NCI-H1930 (cell line): ENCODE data around the gene VSTM4.

Source experiments
- DNase-seq, 2 experiments: peaks; one replicate each; lab custom pipeline; 2025; lab: John Stamatoyannopoulos, UW

Gene VSTM4

GRCh38 chr10:49040601-49041000 is 74.7 kb downstream of the VSTM4 start:
- no peak for DNase-seq

DNA sequence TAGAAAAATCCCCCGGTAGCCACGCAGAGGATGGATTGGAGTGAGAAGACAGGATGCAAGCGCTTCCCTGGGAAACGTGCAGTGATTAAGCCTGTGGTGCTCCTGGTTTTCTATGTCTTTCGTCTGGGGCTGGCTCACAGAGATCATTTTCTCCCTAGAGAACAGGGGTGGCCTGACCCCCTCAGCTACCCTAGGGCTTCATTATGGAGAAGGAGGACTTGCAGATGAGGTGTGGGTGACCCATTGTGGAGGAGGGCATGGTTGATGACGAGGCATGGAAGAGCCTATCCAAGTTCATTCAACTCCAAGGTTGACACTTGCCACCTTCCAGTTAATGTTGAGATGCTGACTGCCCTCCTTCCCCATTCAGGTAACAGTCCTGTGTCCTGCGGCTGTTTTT is 75.9 kb downstream of the VSTM4 start:
- DNase-seq = no peak

GRCh38 chr10:49038711-49039110 is 76.6 kb downstream of the VSTM4 start:
- DNase-seq = no peak

DNA sequence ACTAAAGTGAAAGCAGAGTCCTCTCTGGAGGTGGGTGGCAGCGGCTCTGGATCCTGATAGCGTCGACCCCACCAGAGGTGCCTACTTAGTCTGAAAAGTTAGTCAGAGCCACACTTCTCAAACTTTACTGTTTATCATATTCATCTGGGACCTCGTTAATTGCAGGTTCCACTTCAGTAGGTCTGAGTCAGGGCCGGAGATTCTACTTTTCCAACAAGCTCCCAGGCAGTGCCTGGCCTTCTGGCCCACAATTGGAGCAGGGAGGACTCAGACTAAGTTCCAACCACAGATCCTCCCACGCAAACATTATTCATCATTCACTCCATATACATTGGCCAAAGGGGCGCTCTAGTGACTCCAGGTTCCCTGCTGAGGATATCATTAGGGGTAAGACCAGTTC is 78.1 kb downstream of the VSTM4 start:
- no peak for DNase-seq

GRCh38 chr10:49036638-49037037 is 78.7 kb downstream of the VSTM4 start:
- no peak for DNase-seq

- DNase-seq = no peak
These were observed 79.4 kb downstream of the VSTM4 start for GRCh38 chr10:49035920-49036319.

DNA sequence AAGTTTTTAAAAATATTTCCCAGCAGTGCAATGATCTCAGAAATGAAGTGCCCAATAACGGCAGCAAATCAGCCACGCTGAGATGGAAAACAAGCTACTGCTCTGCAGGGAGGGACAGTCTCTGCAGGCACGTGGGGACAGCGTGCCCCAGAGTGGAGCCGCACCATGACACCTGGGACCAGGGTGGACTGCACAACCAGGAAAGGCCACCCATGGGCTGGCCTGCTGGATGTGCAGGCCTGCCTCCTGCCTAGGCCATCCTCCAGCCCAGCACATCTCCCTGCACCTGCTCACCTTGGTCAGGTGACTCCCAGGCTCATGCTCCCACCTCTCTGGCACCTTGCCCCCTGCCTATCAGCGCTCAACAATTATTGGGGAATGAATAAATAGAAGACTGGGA is 80.4 kb downstream of the VSTM4 start:
- DNase-seq = no peak

DNA sequence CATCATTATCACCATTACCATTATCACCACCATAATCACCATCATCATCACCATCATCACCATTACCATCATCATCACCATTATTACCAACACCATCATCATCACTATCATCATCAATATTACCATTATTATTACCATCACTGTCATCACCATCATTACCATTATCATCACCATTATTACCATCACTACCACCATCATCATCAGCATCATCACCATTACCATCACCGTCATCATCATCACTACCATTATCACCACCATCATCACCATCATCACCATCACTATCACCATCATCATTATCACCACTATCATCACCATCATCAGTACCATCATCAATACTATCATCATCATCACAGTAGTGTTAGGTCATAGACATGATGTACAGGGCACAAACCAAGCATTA is 81.4 kb downstream of the VSTM4 start:
- DNase-seq = no peak

DNA sequence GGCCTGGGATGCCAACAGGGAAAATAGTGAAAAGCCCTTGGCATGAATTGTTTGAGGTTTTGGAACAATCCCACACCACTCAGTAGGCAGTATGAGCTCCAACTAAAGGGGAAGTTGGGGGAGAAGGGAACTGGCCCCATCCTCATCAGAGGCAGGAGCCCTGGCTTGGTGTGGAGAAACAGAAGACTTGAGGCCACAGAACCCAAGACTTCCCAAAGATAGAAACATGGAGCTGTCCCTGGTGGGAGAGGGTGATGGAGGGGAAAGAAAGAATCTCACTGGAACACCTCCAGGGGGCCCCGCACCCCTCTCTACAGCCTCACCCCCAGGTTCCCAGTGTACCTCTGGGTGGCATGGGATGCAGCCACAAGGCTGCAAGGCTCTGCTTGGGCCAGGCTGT is 85.7 kb downstream of the VSTM4 start:
- DNase-seq = no peak

- DNase-seq = no peak
These were observed 86.7 kb downstream of the VSTM4 start for GRCh38 chr10:49028639-49029038.

- no peak for DNase-seq
These were observed 89.9 kb downstream of the VSTM4 start for GRCh38 chr10:49025347-49025983.

GRCh38 chr10:49024484-49024883 is 90.8 kb downstream of the VSTM4 start:
- no peak for DNase-seq

- no peak for DNase-seq
These were observed 91.6 kb downstream of the VSTM4 start for GRCh38 chr10:49023752-49024151.

- no peak for DNase-seq
These were observed 92.3 kb downstream of the VSTM4 start for GRCh38 chr10:49023071-49023470.

DNA sequence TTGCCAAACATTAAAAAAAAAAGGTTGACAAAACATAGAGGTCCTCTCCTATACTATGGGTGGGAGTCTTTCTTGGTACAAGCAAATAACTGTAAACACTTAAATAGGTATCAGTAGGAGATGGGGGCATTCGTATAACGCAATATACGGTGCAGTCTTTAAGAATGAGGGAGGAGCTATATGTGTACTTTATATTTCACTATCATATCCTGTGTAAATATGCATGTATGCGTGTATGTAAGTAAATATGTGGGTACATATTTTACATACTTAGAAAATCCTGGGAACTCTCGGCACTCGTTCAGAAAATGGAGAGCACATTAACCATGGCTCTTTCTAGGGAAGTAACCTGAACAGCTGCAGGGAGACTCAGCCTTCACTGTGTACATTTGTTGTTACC is 93.6 kb downstream of the VSTM4 start:
- no peak for DNase-seq

- no peak for DNase-seq
These were observed 99.6 kb downstream of the VSTM4 start for GRCh38 chr10:49015700-49016099.

GRCh38 chr10:49012603-49013002 is 102.7 kb downstream of the VSTM4 start:
- DNase-seq = no peak

GRCh38 chr10:49011756-49012155 is 103.6 kb downstream of the VSTM4 start:
- DNase-seq = no peak

DNA sequence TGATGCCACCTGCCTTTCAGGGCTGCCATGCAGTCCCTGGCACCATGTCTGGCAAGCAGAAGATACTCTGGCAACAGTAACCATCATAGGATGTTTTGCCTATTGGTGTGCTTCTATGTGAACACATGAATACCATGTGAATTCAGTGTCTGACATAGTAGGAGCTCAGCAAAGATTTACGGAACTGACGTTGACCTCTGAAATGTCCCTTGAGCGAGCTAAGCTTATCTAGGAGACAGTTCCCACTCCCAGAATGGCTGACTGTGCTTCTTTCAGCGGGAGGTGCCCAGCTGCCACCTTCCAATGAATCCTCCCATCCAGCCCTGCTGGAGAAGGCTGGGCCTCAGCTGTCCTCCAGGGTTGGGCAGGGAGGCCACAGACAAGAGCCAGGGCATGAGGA is 104.5 kb downstream of the VSTM4 start:
- DNase-seq = no peak

- DNase-seq = no peak
These were observed 105.0 kb downstream of the VSTM4 start for GRCh38 chr10:49010295-49010694.

DNA sequence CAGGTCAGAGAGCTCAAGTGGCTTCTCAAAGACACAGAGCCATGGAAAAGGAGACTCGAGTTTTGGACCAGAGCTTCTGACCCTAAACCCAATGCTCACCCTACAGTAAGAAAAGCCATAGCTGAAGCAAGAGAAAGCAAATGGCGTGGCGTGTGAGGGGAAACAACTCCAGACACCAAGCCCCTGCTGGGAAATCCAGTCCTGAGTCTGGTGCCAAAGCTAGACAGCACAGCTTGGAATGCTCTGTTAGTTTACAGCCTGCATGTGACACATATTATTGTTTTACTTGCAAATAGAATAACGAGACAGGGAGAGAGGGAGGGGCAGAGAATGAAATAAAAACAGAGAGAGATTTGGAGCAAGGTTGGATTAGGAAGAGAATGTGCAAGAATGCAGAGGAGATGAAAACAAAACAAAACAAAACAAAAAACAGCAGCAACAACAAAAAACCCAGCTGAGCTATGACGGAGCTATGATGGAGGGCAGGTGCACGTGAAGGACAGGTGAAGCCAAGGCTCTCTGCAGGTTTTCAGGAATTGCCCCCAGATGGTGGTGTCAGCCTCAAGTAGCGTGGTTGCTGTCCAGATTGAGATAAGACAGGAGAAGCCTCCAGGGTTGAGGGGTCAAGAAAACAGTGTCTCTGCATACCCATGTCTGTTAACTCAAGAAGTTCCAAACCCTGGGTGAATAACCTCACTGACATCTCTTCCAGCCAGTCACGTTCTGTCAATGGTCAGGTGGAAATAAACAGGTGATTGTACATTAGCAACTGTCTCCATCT is 105.9 kb downstream of the VSTM4 start:
- no peak for DNase-seq

DNA sequence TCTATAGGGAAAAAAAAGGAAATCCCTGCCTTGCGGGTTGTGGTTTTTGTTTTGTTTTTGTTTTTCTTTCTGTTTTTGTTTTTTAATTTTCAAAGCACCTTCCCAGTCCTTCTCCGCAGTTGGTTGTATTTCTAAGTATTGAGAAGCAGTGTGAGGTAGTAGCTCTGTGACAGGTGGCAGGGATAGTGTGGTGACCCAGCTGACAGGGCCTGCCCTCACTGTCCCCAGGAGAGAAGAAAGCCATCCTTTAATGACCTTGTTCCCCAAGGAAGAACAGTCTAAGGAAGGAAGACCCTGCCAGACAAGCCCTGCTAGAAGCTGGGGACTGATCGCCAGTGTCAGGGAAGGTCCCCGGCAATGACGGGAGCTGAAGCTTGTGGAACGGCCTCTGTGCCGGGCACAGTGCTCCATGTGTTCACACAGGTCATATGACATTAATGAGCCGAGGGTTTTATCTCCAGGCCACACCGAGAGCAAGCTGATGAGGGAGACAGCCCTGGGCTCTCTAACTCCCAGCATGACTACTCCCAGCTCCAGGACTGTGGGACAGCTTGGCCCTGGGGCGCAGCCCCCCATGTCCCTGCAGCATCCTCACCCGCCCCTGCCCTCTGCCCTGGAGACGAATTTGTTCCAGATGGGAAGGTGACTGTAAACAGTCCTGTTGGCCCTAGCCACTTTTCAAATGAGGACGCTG is 106.7 kb downstream of the VSTM4 start:
- no peak for DNase-seq

GRCh38 chr10:49008091-49008490 is 107.2 kb downstream of the VSTM4 start:
- DNase-seq = no peak
